ENCODE measurements around the gene IL36B.

The IL36B gene

DNA sequence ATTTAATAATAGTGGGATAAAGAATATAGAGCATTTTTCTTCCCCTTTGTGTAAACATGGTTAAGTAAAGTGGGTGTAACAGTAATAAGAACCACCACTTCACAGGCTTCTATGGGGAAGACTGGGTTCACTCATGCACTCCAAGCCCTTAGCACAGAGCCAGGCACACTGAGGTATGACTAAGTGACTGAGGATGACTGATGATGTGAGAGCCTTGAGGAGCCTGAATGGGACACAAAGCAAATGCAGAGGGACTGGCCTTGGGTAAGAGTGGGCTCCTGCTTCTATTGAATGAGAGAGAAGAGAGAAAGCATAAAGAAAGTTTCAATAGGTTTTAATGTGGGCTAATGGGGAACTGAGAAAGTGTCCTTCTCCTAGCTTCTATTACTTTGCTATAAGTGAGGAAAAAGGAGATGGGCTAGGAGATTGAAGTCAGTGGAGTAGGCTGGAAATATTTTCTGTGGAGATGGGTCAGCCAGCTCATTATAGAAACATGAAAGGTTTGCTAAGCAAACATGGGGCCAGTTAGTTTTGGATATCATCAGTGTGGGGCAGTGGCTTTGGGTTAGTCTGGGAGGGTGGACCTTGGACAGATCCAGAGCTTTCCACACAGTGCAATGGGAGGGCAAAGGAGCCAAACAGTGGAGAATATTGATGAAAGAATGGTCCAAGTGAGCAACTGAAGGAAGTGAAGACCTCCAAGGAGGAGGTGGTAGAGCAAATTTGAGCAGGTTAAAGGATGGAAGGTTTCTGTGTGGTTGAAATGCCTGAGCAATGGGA, 35.7 kb upstream of the IL36B start:
- H3K4me1 ChIP-seq (ENCODE audit: control insufficient read depth, low read length): no peaks in the 10 kb centered on the region
- H4K20me1 ChIP-seq (ENCODE audit: control insufficient read depth, insufficient read depth, low read depth, low read length): no peaks in the 10 kb centered on the region
- no peak for TF ChIP-seq EZH2phosphoT487 (IDR thresholded peaks at IDR 0.05; ENCODE audit: borderline replicate concordance, low read length)
- TF ChIP-seq, protein P1, sequence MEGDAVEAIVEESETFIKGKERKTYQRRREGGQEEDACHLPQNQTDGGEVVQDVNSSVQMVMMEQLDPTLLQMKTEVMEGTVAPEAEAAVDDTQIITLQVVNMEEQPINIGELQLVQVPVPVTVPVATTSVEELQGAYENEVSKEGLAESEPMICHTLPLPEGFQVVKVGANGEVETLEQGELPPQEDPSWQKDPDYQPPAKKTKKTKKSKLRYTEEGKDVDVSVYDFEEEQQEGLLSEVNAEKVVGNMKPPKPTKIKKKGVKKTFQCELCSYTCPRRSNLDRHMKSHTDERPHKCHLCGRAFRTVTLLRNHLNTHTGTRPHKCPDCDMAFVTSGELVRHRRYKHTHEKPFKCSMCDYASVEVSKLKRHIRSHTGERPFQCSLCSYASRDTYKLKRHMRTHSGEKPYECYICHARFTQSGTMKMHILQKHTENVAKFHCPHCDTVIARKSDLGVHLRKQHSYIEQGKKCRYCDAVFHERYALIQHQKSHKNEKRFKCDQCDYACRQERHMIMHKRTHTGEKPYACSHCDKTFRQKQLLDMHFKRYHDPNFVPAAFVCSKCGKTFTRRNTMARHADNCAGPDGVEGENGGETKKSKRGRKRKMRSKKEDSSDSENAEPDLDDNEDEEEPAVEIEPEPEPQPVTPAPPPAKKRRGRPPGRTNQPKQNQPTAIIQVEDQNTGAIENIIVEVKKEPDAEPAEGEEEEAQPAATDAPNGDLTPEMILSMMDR (IDR thresholded peaks at IDR 0.05; ENCODE audit: low read depth, low read length, poor library complexity, severe bottlenecking): no peak
- no peak overlapping the region for H3K4me2 ChIP-seq (ENCODE audit: low read length)
- H3K79me2 ChIP-seq (ENCODE audit: control insufficient read depth, low read length): no peaks in the 10 kb centered on the region
- no peak overlapping the region for H3K4me3 ChIP-seq (ENCODE audit: low read length)
- no peaks in the 10 kb centered on the region for H3K9me2 ChIP-seq (replicated peaks; ENCODE audit: control insufficient read depth, low read length)
- no peak overlapping the region for H3K27ac ChIP-seq (ENCODE audit: low read depth, low read length)
- H3K27me3 ChIP-seq (ENCODE audit: control insufficient read depth, low read length): peaks cover 27% of the 10 kb centered on the region
- H3F3A ChIP-seq (ENCODE audit: control insufficient read depth, insufficient read depth): no peaks in the 10 kb centered on the region
- H3K36me3 ChIP-seq (ENCODE audit: control insufficient read depth, low read length): no peaks in the 10 kb centered on the region
- H3K9me3 ChIP-seq (ENCODE audit: control insufficient read depth, insufficient read depth, low read length): no peaks in the 10 kb centered on the region

DNA sequence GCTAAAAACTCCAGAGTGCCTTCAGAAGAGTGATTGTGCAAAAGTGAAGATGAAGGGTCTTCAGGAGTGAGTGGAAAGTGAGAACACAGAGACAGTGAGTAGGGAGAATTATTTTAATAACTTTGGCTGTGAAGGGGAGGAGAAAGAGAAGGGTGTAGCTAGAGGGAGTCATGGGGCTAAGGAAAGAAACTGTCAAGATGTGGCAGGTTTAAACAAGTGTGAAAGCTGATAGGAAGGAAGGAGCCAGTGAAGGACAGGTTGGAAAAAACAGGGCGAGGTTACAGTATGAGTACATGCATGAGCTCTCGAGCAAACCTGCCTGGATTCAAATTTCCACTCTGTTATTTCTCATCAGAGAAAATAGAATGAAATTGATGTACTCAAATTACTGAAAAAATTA, 32.9 kb upstream of the IL36B start:
- Histone ChIP-seq H3K9me2 (replicated peaks; ENCODE audit: control insufficient read depth, low read length) (no peaks in the 10 kb centered on the region), H4K20me1 (ENCODE audit: control insufficient read depth, insufficient read depth, low read depth, low read length) (no peaks in the 10 kb centered on the region), H3K27ac (ENCODE audit: low read depth, low read length) (no peak overlapping the region), H3K79me2 (ENCODE audit: control insufficient read depth, low read length) (no peaks in the 10 kb centered on the region), H3K4me1 (ENCODE audit: control insufficient read depth, low read length) (0 out of 2 replicates have a peak, but pooled peaks cover 2% of the 10 kb centered on the region), H3K36me3 (ENCODE audit: control insufficient read depth, low read length) (no peaks in the 10 kb centered on the region), H3F3A (ENCODE audit: control insufficient read depth, insufficient read depth) (no peaks in the 10 kb centered on the region), H3K4me2 (ENCODE audit: low read length) (no peak overlapping the region), H3K27me3 (ENCODE audit: control insufficient read depth, low read length) (peaks cover 31% of the 10 kb centered on the region), H3K9me3 (ENCODE audit: control insufficient read depth, insufficient read depth, low read length) (no peaks in the 10 kb centered on the region), H3K4me3 (ENCODE audit: low read length) (no peak overlapping the region)
- no peak for TF ChIP-seq EZH2phosphoT487 (IDR thresholded peaks at IDR 0.05; ENCODE audit: borderline replicate concordance, low read length)
- TF ChIP-seq, protein P1 (IDR thresholded peaks at IDR 0.05; ENCODE audit: low read depth, low read length, poor library complexity, severe bottlenecking): no peak

DNA sequence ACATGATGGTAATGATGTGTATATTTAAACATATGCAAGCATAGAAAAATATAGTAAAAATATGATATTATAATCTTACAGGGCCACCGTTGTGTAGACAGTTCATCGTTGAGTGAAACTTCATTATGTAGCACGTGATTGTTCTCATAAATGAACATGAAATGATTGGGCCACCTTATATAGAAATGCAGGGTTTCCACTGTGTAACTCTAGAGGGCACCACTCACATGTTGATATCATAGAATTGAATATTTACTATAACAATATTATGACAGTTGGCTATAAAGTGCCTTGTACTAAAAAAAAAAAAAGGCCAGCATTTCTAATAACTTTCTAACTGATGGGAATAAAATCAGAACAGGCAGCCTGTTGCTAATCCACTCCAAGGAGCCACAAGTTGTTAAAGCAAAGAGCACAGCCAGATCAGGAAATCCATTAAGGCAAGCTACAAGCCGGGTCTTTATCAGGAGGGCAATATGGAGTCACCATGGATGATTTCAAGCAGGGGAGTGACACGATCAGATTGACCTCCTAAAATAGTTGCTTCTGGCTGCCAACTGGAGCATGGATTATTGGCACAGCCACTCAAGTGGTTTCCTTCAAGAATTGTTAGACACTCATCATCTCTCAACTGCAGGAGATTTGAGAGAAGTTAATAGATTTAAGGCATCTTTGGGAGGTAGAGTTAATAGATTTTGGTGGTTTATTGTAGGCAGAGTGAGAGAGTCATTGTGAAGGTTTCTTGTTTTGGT, 31.8 kb upstream of the IL36B start:
- Histone ChIP-seq H3K9me3 (ENCODE audit: control insufficient read depth, insufficient read depth, low read length) (no peaks in the 10 kb centered on the region), H3K4me2 (ENCODE audit: low read length) (no peak overlapping the region), H3K79me2 (ENCODE audit: control insufficient read depth, low read length) (no peaks in the 10 kb centered on the region), H3K4me3 (ENCODE audit: low read length) (no peak overlapping the region), H3K9me2 (replicated peaks; ENCODE audit: control insufficient read depth, low read length) (no peaks in the 10 kb centered on the region), H3K27ac (ENCODE audit: low read depth, low read length) (no peak overlapping the region), H3K36me3 (ENCODE audit: control insufficient read depth, low read length) (no peaks in the 10 kb centered on the region), H3K4me1 (ENCODE audit: control insufficient read depth, low read length) (0 out of 2 replicates have a peak, but pooled peaks cover 2% of the 10 kb centered on the region), H3F3A (ENCODE audit: control insufficient read depth, insufficient read depth) (no peaks in the 10 kb centered on the region), H3K27me3 (ENCODE audit: control insufficient read depth, low read length) (peaks cover 24% of the 10 kb centered on the region), H4K20me1 (ENCODE audit: control insufficient read depth, insufficient read depth, low read depth, low read length) (no peaks in the 10 kb centered on the region)
- TF ChIP-seq, protein P1 (IDR thresholded peaks at IDR 0.05; ENCODE audit: low read depth, low read length, poor library complexity, severe bottlenecking): peak; percentile 52
- TF ChIP-seq EZH2phosphoT487 (IDR thresholded peaks at IDR 0.05; ENCODE audit: borderline replicate concordance, low read length): no peak

Data from DOHH2 (cell line).